SJSA1 (cell line): ENCODE results near the gene SPEG. TPM values are rescaled to one million over a fixed set of nuclear protein-coding genes. Genes with fewer than 3 reads are reported as not detected.

Source experiments
- DNase-seq, 2 experiments: peaks; one replicate each; pipeline ENCODE4 v3.0.0-alpha.2; 2015 to 2020; ENCODE audit warnings: low spot score in 2 of 2, low read depth in 1 of 2
- H3K27ac ChIP-seq: fragments of 250-450 bp; sonication (Bioruptor Pico); 2 replicates; pipeline ENCODE4 v1.5.1; 2020; ENCODE audit warnings: mild to moderate bottlenecking, moderate library complexity
- H3K27me3 ChIP-seq: fragments of 250-450 bp; sonication (Bioruptor Pico); replicated peaks from 2 replicates; pipeline ENCODE4 v1.5.1; 2020; ENCODE audit warnings: mild to moderate bottlenecking, moderate library complexity
- H3K36me3 ChIP-seq: fragments of 250-450 bp; sonication (Bioruptor Pico); 2 replicates; pipeline ENCODE4 v1.5.1; 2020; ENCODE audit warnings: mild to moderate bottlenecking
- H3K4me1 ChIP-seq: fragments of 250-450 bp; sonication (Bioruptor Pico); replicated peaks from 2 replicates; pipeline ENCODE4 v1.6.1; 2021; ENCODE audit warnings: mild to moderate bottlenecking
- H3K4me3 ChIP-seq: fragments of 250-450 bp; sonication (Bioruptor Pico); 2 replicates; pipeline ENCODE4 v1.5.1; 2020; ENCODE audit warnings: mild to moderate bottlenecking
- H3K9me3 ChIP-seq: fragments of 250-450 bp; sonication (Bioruptor Pico); replicated peaks from 2 replicates; pipeline ENCODE4 v1.5.1; 2020; ENCODE audit warnings: mild to moderate bottlenecking
- total RNA-seq: library from RNA; depleted of rRNA; stranded (reverse); fragments of >200 nt; shearing (Covaris generic); gene quantifications from 2 replicates; pipeline ENCODE4 v1.2.3, GENCODE V29; 2014

SPEG gene
- total RNA-seq, 1 experiment from 2014 or later = 4.2 TPM

DNA sequence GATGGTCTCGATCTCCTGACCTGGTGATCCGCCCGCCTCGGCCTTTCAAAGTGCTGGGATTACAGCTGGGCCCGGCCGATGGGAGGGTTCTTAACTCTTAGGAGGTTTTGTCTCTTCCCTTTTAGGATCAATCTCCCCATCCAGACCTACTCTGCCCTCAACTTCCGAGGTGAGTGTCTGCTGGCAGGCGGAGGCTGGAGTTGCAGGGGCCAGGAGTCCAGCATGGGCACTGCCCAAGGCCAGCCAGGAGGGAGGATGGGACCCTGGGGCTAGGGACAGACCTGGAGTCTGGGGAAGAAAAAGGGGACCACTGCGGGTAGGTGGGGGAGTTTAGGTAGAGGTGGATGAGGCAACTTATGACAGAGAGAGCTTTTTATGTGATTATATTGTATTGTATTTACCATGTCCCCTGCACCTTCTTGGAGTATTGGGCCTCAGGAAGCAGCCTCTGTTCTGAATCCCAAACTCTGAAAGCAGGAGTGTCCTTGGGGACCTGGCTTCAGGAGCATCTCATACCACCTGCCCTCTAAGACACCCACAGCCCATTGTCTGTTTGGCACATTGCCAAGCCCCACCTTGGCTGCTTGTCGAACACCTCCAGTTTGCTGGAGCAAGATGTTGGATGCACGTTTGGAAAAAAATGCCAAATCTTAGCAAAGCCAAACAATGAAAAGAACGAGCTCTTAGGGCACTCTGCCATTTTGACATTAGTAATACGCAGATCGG is 10.8 kb upstream of the SPEG start:
- Histone ChIP-seq H3K4me3 (no peak overlapping the region), H3K36me3 (no peaks in the 10 kb centered on the region), H3K9me3 (no peaks in the 10 kb centered on the region), H3K27me3 (0 out of 2 replicates have a peak, but pooled peaks cover 2% of the 10 kb centered on the region), H3K4me1 (0 out of 2 replicates have a peak, but pooled peaks cover 6% of the 10 kb centered on the region), H3K27ac (no peak overlapping the region)
- no peak for DNase-seq

DNA sequence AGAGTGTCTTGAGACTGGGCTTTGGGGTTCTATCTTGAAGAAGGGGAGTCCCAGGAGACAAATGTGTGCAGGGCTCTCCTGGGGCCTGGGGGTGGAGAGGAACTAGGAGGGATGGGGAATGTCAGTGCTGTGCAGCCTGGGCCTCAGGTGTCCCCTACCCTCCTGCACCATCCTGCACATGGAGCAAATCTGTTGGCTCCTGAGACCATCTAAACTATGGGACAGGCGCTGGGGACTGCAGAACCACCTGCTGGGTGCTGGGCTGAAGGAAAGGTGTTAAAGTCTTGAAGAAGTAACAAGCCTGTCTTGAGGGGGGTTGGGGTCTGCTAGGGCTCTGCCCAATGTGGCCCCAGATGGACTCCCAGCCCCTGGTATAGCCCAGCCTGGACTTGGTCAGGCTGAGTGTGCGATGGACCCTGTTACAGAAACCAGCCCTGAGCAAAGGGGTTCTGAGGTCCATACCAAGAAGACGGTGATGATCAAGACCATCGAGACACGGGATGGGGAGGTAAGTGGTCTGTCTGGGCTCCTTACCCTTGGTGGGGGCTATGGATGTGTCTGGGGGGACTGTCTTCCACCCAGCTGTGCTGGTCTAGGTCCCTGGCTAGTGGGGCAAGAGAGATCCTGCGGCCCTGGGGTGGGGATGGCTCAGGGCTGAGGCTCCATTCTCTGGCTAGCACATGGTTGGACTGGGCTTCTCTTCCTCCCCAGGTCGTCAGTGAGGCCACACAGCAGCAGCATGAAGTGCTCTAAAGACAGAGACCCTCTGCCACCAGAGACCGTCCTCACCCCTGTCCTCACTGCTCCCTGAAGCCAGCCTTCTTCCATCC is 9.2 kb upstream of the SPEG start:
- DNase-seq = no peak
- no peaks in the 10 kb centered on the region for H3K9me3 ChIP-seq
- H3K36me3 ChIP-seq = no peaks in the 10 kb centered on the region
- no peak overlapping the region for H3K27ac ChIP-seq
- H3K4me3 ChIP-seq = no peak overlapping the region
- 0 out of 2 replicates have a peak, but pooled peaks cover 6% of the 10 kb centered on the region for H3K4me1 ChIP-seq
- 0 out of 2 replicates have a peak, but pooled peaks cover 2% of the 10 kb centered on the region for H3K27me3 ChIP-seq

DNA sequence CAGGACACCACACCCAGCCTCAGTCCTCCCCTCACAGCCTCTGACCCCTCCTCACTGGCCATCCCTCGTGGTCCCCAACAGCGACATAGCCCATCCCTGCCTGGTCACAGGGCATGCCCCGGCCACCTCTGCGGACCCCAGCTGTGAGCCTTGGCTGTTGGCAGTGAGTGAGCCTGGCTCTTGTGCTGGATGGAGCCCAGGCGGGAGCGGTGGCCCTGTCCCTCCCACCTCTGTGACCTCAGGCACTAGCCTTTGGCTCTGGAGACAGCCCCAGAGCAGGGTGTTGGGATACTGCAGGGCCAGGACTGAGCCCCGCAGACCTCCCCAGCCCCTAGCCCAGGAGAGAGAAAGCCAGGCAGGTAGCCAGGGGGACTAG is 8.6 kb upstream of the SPEG start:
- H3K27me3 ChIP-seq = 0 out of 2 replicates have a peak, but pooled peaks cover 2% of the 10 kb centered on the region
- H3K36me3 ChIP-seq = no peaks in the 10 kb centered on the region

DNA sequence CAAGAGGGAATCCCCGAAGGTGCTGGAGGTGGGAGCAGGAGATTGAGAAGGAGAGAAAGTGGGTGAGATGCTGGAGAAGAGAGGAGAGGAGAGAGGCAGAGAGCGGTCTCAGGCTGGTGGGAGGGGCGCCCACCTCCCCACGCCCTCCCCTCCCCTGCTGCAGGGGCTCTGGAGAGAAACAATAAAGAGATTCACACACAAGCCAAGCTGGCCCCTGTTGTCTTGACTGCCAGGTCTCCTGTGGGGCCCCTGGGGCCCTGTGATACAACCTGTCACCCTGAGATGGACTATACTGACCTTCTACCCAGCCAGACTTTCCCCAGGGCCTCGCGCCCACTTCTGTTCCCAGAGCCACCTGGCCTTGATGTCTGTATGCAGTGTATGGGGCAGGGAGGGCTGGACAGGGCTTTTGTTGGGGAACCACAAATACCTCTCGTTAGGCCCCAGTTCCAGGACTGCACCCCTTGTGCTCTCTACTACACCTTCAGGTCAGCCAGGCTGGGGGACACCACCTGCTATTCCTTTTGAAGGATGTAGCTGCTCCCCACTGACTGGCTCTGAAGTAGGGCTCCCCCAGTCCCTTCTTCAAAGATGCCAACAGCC is 8.0 kb upstream of the SPEG start:
- no peaks in the 10 kb centered on the region for H3K9me3 ChIP-seq
- H3K27me3 ChIP-seq = 0 out of 2 replicates have a peak, but pooled peaks cover 2% of the 10 kb centered on the region
- H3K36me3 ChIP-seq = no peaks in the 10 kb centered on the region
- no peak for DNase-seq
- H3K27ac ChIP-seq = no peak overlapping the region
- 0 out of 2 replicates have a peak, but pooled peaks cover 6% of the 10 kb centered on the region for H3K4me1 ChIP-seq
- no peak overlapping the region for H3K4me3 ChIP-seq

More for the DNA sequence above, 8.6 kb upstream of the SPEG start:
- Histone ChIP-seq H3K9me3 (no peaks in the 10 kb centered on the region), H3K4me1 (0 out of 2 replicates have a peak, but pooled peaks cover 6% of the 10 kb centered on the region), H3K4me3 (no peak overlapping the region), H3K27ac (no peak overlapping the region)
- no peak for DNase-seq

DNA sequence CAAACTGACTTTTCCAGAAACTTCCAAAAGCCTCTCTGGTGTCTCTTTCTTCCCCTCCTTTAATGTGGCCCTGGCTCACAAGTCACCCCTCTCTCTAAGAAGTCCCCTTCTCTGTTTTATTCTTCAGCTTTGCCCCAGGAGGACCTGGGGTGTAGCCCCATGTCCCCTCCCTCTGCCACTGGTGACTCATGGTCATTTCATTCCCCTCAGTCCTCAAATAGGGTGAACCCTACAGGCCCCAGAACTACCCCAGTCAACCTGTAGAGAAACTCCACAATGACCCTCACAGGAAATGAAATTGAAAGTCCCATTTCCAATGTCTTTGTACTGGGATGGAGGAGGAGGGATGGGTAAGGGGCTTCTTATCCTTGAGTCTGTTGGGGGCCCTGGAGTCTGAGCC is 6.2 kb upstream of the SPEG start:
- Histone ChIP-seq H3K4me3 (no peak overlapping the region), H3K9me3 (no peaks in the 10 kb centered on the region), H3K27ac (no peak overlapping the region), H3K4me1 (0 out of 2 replicates have a peak, but pooled peaks cover 6% of the 10 kb centered on the region), H3K36me3 (no peaks in the 10 kb centered on the region), H3K27me3 (0 out of 2 replicates have a peak, but pooled peaks cover 2% of the 10 kb centered on the region)
- no peak for DNase-seq

DNA sequence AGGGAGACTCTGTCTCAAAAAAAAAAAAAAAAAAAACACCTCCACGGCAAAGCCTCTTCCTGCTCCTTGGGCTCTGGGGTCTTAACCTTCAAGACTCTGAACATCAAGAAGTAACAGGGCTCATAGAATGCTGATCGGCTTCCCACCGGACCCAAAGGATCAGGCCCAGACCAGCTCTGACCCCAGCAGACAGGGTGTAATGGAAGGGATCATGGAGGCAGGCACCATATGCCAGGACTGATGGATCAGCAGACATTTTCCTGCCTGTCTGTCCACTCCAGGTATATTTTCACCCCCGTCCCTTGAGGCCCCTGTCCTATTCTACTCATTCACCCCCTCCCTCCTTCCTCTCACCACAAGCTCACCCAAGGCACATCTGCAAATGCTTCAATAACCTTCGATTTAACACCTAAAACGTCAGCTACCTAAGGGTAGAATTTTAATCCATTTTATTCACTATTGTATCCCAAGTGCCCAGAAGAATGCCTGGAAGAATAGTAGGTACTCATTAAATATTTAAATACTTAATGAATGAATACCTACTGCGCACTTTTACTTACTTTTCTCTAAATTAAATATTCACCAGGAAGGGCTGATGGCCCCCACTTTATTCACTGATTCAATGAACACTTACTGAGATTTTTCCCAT is 4.6 kb upstream of the SPEG start:
- H3K4me3 ChIP-seq = no peak overlapping the region
- no peaks in the 10 kb centered on the region for H3K36me3 ChIP-seq
- no peaks in the 10 kb centered on the region for H3K27me3 ChIP-seq
- no peaks in the 10 kb centered on the region for H3K4me1 ChIP-seq
- H3K27ac ChIP-seq = no peak overlapping the region
- H3K9me3 ChIP-seq = no peaks in the 10 kb centered on the region
- no peak for DNase-seq

DNA sequence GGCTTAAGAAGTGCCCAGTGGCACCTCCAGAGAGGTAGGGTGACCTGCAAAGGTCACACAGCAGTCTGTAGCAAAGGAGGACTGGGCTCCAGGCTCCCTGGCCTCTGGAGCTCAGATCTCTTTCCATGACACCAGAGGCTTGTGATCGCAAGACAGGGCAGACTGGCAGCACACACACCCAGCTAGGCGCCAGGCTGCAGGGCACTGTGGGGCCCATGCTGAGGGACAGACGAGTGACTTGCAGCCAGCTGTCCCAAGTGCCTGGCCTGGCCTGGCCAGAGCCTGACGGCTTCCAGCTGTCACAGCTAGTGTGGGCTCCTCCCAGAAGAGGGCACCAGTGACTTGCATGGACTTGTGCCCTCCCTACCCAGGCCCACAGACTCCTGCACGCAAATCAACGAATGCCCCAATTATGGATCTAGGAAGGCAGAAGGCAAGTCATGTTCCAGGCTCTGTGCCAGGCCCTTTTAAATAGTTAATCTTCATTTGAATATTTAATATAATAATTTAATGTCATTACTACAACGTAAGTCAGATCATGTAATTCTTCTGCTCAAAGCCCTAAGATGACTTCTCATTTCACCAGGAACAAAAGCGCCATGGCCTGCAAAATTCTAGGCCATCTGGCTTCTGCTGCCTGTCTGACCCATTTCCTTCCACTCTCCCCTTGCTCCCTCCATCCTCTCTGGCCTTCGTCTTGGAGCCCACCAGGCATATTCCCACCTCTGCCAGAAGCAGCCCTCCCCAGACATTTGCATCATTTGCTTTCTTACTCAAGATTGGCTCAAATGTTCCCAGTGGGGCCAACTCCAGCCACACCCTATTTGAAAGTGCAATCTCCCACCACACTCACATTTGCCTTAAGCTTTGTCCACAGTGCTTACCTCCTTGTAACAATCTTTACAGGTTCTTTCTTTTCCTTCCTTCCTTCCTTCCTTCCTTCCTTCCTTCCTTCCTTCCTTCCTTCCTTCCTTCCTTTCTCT is 3.7 kb upstream of the SPEG start:
- Histone ChIP-seq H3K4me3 (no peak overlapping the region), H3K27ac (no peak overlapping the region), H3K9me3 (no peaks in the 10 kb centered on the region), H3K4me1 (no peaks in the 10 kb centered on the region), H3K27me3 (no peaks in the 10 kb centered on the region), H3K36me3 (no peaks in the 10 kb centered on the region)
- peak in 1 of 2 experiments; percentile 16 for DNase-seq

DNA sequence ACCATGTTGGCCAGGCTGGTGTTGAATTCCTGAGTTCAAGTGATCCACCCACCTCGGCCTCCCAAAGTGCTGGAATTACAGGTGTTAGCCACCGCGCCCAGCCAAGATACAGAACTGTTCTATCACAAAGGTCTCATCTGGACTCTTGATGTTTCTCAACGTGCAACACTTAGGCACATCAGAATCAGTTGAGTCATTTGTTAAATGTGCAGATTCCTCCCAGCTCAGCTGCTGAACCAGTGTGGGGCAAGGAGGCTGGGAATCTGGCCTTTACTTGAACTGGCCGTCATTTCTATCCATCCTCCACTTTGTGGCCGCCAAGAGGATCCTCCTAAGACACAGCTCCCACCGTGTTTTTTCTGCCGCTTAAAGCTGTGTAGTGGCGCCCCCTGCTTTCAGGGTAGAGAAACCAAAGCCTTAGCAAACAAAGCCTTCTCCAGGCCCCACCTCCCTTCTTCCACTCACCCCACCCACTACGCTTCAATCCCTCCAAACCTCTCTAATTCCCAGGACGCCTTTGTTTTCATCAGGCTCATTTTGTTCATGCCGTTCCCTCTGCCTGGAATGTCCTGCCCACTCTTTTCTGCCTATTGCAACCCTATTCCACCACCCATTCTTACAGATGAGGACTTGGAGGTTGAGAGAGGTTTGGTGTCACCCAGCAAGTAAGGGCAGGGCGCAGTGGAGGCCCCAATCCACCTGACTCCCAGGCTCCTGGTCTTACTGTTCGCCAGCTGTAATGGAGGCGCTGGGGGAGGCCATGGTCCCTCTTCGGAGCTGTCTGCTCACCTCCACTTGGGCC is 776 bp upstream of the SPEG start:
- no peak overlapping the region for H3K27ac ChIP-seq
- no peak for DNase-seq

DNA sequence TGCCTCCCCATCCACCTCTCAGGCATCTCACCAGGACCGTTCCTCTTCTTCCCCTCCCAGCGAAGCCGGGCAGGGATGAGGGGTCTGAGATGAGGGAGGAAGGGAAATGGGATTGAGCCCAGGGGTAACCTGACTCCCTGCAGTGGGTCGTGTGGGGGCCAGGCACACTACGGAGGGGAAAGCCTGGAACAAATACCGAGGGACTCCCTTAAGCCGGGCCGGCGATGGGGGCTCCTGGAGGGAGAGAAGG is 250 bp upstream of the SPEG start:
- Histone ChIP-seq H3K27me3 (no peaks in the 10 kb centered on the region), H3K27ac (no peak overlapping the region)

More for the DNA sequence above, 776 bp upstream of the SPEG start:
- H3K4me1 ChIP-seq = no peaks in the 10 kb centered on the region
- H3K9me3 ChIP-seq = no peaks in the 10 kb centered on the region
- no peaks in the 10 kb centered on the region for H3K27me3 ChIP-seq
- no peaks in the 10 kb centered on the region for H3K36me3 ChIP-seq
- no peak overlapping the region for H3K4me3 ChIP-seq

DNA sequence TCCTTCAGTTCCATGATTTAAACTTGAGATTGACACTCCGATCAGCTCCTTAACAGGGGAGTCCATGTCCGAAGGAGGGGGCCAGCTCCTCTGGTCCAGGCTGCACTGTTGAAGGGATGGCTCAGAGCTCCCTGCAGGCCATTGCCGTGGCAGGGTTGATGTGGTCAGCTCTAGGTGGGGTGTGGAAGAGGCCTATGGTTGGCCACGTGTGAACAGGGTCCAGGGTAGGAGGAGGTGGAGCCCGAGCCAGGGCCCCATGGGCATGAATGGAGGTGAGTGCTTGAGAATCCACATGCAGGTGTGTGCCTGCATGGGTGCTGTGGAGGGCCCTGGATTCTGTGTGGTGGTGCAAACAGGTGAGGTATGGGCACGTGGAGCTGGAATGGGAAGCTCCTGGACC is 1.1 kb downstream of the SPEG start:
- Histone ChIP-seq H3K9me3 (no peaks in the 10 kb centered on the region), H3K36me3 (no peaks in the 10 kb centered on the region), H3K4me3 (no peak overlapping the region), H3K27me3 (peaks cover 2% of the 10 kb centered on the region; the same call in 1 of the 2 replicates), H3K4me1 (no peaks in the 10 kb centered on the region), H3K27ac (no peak overlapping the region)
- DNase-seq = no peak

More for the DNA sequence above, 250 bp upstream of the SPEG start:
- Histone ChIP-seq H3K4me3 (no peak overlapping the region), H3K9me3 (no peaks in the 10 kb centered on the region), H3K4me1 (no peaks in the 10 kb centered on the region), H3K36me3 (no peaks in the 10 kb centered on the region)
- no peak for DNase-seq

DNA sequence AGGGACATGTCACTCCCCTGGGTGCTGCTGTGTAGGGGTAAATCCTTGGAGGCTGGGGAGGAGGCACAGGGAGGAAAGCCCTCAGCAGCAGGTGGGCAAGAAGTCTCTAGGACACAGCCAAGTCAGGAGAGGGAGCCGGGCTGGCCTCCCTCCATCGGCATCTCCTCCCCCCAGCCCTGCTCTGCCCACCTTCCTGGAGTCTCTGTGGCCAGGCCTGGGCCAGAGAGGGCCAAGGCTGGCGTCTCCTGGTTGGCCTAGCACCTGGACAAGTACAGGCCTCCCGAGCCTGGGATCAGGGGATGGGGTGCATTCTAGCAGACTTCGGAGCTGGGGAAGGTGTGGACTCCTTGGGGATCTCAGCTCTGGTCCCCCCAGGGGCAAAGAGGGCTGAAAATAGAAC is 1.8 kb downstream of the SPEG start:
- H3K27ac ChIP-seq = no peak overlapping the region
- peaks cover 6% of the 10 kb centered on the region for H3K4me1 ChIP-seq
- no peaks in the 10 kb centered on the region for H3K9me3 ChIP-seq
- peaks cover 4% of the 10 kb centered on the region; the same call in 1 of the 2 replicates for H3K27me3 ChIP-seq
- no peaks in the 10 kb centered on the region for H3K36me3 ChIP-seq
- H3K4me3 ChIP-seq = no peak overlapping the region
- DNase-seq = no peak

DNA sequence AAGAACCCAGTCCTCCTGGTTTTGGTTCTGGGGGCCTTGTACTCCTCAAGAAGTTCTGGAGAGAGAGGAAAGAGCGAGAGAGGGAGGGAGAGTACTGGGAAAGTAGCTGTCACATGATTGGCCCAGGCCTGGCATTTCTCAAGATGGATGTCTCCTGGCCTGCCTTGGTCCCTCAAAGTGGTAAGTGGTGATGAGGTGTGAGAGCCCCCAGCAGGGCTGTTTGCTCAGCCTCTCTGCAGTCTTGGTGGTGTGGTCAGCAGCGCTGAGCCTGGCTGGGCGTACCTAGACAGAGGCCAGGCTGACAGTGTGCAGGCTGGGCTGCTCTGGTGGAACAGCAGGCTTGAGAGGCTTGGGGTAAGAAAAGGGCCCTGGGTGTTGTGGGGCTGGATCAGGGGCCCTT is 2.5 kb downstream of the SPEG start:
- Histone ChIP-seq H3K4me1 (peaks cover 8% of the 10 kb centered on the region), H3K27ac (no peak overlapping the region), H3K36me3 (no peaks in the 10 kb centered on the region), H3K27me3 (peaks cover 4% of the 10 kb centered on the region; the same call in 1 of the 2 replicates), H3K4me3 (no peak overlapping the region), H3K9me3 (no peaks in the 10 kb centered on the region)
- DNase-seq = no peak
